ENCODE measurements around the gene CARMIL1.

CARMIL1 gene

DNA sequence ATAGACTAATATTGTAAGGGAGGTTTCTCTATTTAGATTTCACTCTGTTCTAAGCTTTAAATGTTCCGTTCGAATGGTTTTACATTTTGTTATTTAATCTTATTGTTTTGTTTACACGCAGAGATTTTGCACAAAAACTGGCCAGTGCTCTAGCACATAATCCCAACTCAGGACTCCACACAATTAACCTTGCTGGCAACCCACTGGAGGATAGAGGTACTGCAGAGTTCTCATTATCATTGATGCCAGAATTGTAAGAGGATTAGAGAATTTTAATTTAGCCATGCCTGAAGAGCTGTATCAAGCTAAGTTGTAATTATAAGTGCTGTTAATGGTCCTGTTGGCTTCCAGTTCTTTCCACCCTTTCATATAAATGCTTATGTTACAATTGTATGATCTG lies 193.1 kb downstream of the CARMIL1 start:
- Histone ChIP-seq H3K9me3 (ENCODE audit: insufficient read depth, low read length) (no peaks in the 10 kb centered on the region), H4K20me1 (ENCODE audit: insufficient read depth, low read length) (no peaks in the 10 kb centered on the region), H3K36me3 (replicated peaks; ENCODE audit: low read depth, low read length) (no peaks in the 10 kb centered on the region), H3K4me1 (ENCODE audit: low read length) (no peaks in the 10 kb centered on the region), H3K9ac (ENCODE audit: low read length) (no peak overlapping the region), H2AFZ (ENCODE audit: low read depth, low read length) (no peak overlapping the region), H3K27ac (ENCODE audit: low read length) (no peak overlapping the region), H3K79me2 (ENCODE audit: low read length) (no peaks in the 10 kb centered on the region), H3K27me3 (ENCODE audit: low read depth, low read length) (no peaks in the 10 kb centered on the region; the same call in 1 of the 2 replicates), H3K4me3 (ENCODE audit: low read length) (no peak overlapping the region), H3K4me2 (ENCODE audit: low read length) (no peak overlapping the region)
- no peak for TF ChIP-seq EZH2phosphoT487 (IDR thresholded peaks at IDR 0.05; ENCODE audit: low read depth)
- TF ChIP-seq, protein P1, sequence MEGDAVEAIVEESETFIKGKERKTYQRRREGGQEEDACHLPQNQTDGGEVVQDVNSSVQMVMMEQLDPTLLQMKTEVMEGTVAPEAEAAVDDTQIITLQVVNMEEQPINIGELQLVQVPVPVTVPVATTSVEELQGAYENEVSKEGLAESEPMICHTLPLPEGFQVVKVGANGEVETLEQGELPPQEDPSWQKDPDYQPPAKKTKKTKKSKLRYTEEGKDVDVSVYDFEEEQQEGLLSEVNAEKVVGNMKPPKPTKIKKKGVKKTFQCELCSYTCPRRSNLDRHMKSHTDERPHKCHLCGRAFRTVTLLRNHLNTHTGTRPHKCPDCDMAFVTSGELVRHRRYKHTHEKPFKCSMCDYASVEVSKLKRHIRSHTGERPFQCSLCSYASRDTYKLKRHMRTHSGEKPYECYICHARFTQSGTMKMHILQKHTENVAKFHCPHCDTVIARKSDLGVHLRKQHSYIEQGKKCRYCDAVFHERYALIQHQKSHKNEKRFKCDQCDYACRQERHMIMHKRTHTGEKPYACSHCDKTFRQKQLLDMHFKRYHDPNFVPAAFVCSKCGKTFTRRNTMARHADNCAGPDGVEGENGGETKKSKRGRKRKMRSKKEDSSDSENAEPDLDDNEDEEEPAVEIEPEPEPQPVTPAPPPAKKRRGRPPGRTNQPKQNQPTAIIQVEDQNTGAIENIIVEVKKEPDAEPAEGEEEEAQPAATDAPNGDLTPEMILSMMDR (IDR thresholded peaks at IDR 0.05; ENCODE audit: low read depth, low read length), result no peak

DNA sequence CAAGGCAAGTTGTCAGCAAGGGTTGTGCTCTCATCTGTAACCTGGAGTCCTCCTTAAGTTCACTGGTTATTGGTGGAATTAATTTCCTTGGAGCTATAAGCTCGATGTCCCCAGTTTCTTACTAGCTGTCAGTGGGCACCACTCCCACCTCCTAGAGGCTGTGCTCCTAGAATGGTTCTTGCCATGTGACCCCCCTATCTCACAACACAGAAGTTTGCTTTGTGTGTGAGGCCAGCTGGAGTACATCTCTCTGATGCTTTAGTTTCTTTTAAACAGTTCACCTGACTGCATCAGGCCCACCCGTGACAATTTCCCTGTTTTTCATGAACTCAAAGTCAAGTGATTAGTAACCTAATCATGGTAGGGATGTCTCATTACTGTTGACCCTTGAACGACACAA lies 193.7 kb downstream of the CARMIL1 start:
- Histone ChIP-seq H3K27ac (ENCODE audit: low read length) (no peak overlapping the region), H3K27me3 (ENCODE audit: low read depth, low read length) (no peaks in the 10 kb centered on the region; the same call in 1 of the 2 replicates), H2AFZ (ENCODE audit: low read depth, low read length) (no peak overlapping the region), H3K79me2 (ENCODE audit: low read length) (no peaks in the 10 kb centered on the region), H3K9me3 (ENCODE audit: insufficient read depth, low read length) (no peaks in the 10 kb centered on the region), H3K36me3 (replicated peaks; ENCODE audit: low read depth, low read length) (no peaks in the 10 kb centered on the region), H4K20me1 (ENCODE audit: insufficient read depth, low read length) (no peaks in the 10 kb centered on the region), H3K4me2 (ENCODE audit: low read length) (no peak overlapping the region), H3K4me1 (ENCODE audit: low read length) (no peaks in the 10 kb centered on the region), H3K9ac (ENCODE audit: low read length) (no peak overlapping the region), H3K4me3 (ENCODE audit: low read length) (no peak overlapping the region)
- no peak for TF ChIP-seq EZH2phosphoT487 (IDR thresholded peaks at IDR 0.05; ENCODE audit: low read depth)
- TF ChIP-seq, protein P1 (IDR thresholded peaks at IDR 0.05; ENCODE audit: low read depth, low read length), result no peak

DNA sequence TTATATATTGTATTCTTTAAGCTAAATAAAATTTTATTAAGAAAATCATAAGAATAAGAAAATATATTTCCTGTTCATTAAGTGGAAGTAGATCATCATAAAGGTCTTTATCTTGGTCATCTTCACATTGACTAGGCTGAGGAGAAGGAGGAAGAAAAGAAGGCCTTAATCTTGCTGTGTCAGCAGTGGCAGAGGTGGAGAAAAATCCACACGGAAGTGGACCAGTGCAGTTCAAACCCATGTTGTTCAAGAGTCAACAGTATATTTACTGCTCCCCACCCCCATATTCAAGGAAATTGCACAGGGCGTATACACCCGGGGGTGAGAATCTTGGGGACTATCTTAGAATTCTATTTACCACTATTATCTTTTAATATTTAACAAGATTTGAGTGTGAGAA lies 194.3 kb downstream of the CARMIL1 start:
- Histone ChIP-seq H3K4me3 (ENCODE audit: low read length) (no peak overlapping the region), H3K27me3 (ENCODE audit: low read depth, low read length) (no peaks in the 10 kb centered on the region; the same call in 1 of the 2 replicates), H3K4me1 (ENCODE audit: low read length) (no peaks in the 10 kb centered on the region), H3K36me3 (replicated peaks; ENCODE audit: low read depth, low read length) (no peaks in the 10 kb centered on the region), H4K20me1 (ENCODE audit: insufficient read depth, low read length) (no peaks in the 10 kb centered on the region), H3K79me2 (ENCODE audit: low read length) (no peaks in the 10 kb centered on the region), H3K9ac (ENCODE audit: low read length) (no peak overlapping the region), H3K4me2 (ENCODE audit: low read length) (no peak overlapping the region), H3K9me3 (ENCODE audit: insufficient read depth, low read length) (no peaks in the 10 kb centered on the region), H2AFZ (ENCODE audit: low read depth, low read length) (no peak overlapping the region), H3K27ac (ENCODE audit: low read length) (no peak overlapping the region)
- no peak for TF ChIP-seq EZH2phosphoT487 (IDR thresholded peaks at IDR 0.05; ENCODE audit: low read depth)
- TF ChIP-seq, protein P1 (IDR thresholded peaks at IDR 0.05; ENCODE audit: low read depth, low read length), result no peak

DNA sequence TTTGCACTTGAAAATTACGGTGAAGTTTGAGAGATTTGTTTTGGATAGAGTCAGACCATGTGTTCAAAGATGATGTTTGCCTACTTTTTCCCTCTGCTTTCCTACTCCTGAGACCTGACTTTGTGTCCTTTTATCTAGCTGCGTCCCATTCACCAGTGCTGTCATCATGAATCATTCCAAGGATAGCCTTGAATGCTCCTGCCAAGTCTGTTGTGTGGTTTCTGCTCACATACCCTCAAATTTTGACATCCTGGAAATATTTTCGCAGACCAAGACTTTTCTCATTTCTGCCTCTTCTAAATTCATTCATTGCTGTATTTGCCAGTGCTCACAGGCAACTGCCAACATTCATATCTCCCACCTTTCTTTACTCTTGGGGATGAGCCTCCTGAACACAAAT lies 197.0 kb downstream of the CARMIL1 start:
- Histone ChIP-seq H3K4me3 (ENCODE audit: low read length) (no peak overlapping the region), H3K9me3 (ENCODE audit: insufficient read depth, low read length) (no peaks in the 10 kb centered on the region), H3K9ac (ENCODE audit: low read length) (no peak overlapping the region), H2AFZ (ENCODE audit: low read depth, low read length) (no peak overlapping the region), H4K20me1 (ENCODE audit: insufficient read depth, low read length) (no peaks in the 10 kb centered on the region), H3K36me3 (replicated peaks; ENCODE audit: low read depth, low read length) (no peaks in the 10 kb centered on the region), H3K27me3 (ENCODE audit: low read depth, low read length) (no peaks in the 10 kb centered on the region; the same call in 1 of the 2 replicates), H3K4me1 (ENCODE audit: low read length) (no peaks in the 10 kb centered on the region), H3K27ac (ENCODE audit: low read length) (no peak overlapping the region), H3K79me2 (ENCODE audit: low read length) (no peaks in the 10 kb centered on the region), H3K4me2 (ENCODE audit: low read length) (no peak overlapping the region)
- TF ChIP-seq, protein P1 (IDR thresholded peaks at IDR 0.05; ENCODE audit: low read depth, low read length), result no peak
- no peak for TF ChIP-seq EZH2phosphoT487 (IDR thresholded peaks at IDR 0.05; ENCODE audit: low read depth)
